Left cardiac atrium (tissue), 4 donors: Measurements from ENCODE around the gene ADRA1B. TPM values are rescaled to one million over a fixed set of nuclear protein-coding genes. Genes with fewer than 3 reads are reported as not detected.

ENCODE experiments used
- ATAC-seq, 2 donors: fragments of 200-7000 bp; cut with Tn5 transposase; one replicate each; pipeline ENCODE4 v1.9.1; 2020; ENCODE audit warnings: mild to moderate bottlenecking in 2 of 2, moderate library complexity in 2 of 2
- DNase-seq: peaks from one replicate; pipeline ENCODE4 v3.0.0-alpha.2; 2020
- intact Hi-C, 2 donors: fragments of 100-400 bp; cut with DNase I; formaldehyde crosslinking; loops; one replicate each; pipeline versions ENCODE4 v1.14.1 to v1.15.1; 2022 to 2023
- total RNA-seq, 2 donors: library from RNA; stranded (reverse); fragmentation: NEBNext Ultra II Directional; extraction: Animal tissue kit (Norgen Biotek cat#: 25700); gene quantifications; one replicate each; pipeline ENCODE4 v1.2.1, GENCODE V29; 2021
- donor health status: DM: no; HTN: yes; CAD: no.
- donor health status: DM: no; HTN: yes; CAD: no; lungs with severe emphysema.
- donor health status: DM: yes; HTN: yes; CAD: no.
- donor health status: Dilated cardiomyopathy.

Gene ADRA1B
- total RNA-seq, 2 donors from 2014 or later, result 1.8 to 2.9 TPM

DNA sequence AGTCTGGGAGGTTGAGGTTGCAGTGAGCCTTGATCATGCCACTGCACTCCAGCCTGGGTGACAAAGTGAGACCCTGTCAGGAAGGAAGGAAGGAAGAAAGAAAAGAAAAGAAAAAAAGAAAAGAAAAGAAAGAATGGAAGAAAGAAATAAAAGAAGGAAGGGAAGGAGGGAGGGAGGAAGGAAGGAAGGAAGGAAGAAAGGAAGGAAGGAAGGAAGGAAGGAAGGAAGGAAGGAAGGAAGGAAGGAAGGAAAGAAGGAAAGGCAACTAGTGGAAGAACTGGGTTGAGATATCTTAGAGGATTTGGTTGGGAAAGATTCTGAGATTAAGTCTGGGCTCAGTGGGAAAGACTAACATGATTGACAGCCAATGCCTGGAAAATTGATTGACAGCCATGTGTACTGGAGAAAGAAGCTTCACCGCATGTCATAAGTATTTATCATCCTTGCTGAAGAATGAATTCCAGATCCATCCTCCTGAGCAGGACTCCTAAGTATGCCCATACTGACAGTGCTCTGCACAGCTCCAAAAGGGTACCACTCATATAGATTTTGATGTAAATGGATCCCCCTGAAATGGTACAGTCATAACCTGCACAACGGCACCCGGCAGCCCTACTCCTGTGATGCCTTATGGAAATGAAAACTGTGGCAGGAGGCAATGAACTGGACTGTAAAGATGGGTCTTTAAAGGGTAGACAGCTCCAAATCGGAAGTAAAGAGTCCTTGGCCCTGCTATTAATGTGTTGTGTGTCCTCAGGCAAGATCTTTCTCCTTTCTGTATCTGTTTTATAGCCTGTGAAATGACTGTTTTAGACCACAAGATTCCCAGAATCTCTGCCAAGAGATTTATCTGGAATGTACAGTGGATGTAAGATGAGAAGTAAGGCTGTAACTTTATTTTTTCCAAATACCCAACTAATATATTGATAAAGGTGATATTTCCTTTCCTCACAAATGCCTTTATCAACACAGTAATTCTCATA, 16.9 kb upstream of the ADRA1B start:
- no peak for DNase-seq
- intact Hi-C loops, result no loop called here
- no peak for ATAC-seq

DNA sequence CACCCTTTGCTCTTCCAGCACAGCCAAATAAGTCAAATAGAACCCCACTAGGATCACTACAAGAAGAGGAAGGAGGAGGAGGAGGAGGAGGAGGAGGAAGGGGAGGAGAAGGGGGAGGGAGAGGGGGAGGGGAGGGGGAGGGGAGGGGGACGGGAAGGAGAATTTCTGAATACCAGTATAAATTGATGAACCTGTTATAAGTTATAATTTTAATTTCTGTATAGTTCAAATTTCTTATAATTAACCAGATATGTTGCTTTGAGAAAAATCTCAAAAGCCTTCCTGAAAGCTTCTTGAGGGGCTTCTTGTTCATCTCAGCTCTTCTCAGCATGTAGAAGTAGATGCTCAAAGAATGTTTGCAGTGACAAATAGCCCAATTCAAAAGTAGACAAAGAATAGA, 15.0 kb upstream of the ADRA1B start:
- no peak for ATAC-seq
- DNase-seq, result no peak
- intact Hi-C loops, result no loop called here

DNA sequence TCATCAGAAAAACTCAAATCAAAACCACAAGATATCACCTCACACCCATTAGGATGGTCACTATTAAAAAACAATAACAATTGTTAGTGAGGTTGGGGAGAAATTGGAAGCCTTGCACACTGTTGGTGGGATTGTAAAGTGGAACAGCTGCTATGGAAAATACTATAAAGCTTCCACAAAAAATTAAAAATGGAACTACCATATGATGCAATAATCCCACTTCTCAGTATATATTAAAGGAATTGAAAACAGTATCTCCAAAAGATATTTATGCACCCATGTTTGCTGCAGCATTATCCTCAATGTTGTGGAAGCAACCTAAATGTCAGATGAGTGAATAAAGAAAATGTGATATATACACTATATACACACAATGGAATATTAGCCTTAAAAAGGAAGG, 14.5 kb upstream of the ADRA1B start:
- intact Hi-C loops, result no loop called here
- no peak for DNase-seq
- no peak for ATAC-seq

DNA sequence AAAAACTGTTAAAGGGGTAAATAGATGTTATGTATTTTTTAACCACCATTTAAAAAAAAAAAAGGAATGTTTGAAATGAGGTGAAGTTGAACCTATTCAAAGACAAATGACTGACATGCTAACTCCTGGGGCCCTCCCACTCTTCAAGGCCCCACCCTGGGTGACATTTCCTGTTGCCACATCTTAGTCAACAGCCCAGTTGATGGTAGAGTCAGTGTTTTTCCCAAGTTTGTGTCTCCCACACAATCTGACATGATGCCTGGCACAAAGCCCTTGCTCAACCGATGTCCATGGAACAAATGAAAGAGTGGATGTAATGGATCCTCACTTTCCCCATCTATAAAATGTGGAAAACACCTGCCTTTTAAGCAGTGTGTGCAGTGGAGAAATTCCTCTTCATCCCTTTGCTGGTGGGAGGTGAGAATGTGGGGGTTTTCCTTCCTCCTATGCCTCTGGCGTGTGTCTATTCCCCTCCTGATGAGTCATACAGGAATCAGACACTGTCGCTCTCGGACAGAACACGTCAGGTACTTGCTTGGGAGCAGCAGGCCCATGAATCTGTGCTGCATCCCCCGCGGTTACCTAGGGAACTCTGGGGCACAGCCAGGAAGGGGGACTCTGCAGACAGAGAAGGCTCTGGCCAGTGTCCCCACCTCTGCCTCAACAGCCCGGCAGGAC, 13.7 kb upstream of the ADRA1B start:
- intact Hi-C loops, result no loop called here
- ATAC-seq, result no peak
- DNase-seq, result no peak

DNA sequence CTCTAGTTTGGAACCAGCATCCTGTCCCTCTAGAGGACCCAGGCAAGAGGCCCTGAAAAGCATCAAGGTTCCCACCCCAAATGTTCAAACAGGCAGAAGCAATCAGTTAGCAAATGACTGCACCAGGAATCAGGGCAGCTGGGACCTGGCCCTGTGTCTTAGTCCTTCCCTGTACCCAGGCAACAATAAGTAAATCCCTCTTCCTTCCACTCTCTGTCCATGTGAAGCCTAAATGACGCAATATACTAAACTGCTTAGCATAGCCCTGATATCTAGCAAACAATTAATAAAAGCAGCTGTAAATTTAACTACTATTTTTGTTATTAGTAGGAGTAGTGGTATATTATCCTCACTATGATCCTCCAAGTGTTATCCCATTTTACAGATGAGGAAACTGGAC, 13.2 kb upstream of the ADRA1B start:
- intact Hi-C loops, result no loop called here

DNA sequence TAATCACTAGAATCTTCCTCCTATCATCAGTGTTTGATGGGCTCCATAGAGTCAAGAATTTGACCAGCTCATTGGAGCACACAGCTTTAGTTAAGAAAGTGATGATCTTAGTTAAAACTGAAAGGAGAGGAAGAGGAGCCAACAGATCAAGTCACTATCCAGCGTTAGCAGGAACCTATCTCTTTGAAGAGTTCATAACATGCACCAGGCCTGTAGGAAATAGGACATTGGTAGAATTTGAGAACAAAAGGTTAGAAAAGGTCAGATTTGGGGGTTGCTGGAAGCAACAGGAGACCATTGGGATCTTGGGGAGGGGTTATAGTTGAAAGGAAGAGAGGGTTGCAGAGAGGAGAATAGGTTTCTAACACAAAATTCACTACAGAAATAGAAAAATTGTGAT, 11.4 kb upstream of the ADRA1B start:
- intact Hi-C loops, result no loop called here
- DNase-seq (no peak), ATAC-seq (no peak)

More for the DNA sequence above, 13.2 kb upstream of the ADRA1B start:
- ATAC-seq (no peak), DNase-seq (no peak)

DNA sequence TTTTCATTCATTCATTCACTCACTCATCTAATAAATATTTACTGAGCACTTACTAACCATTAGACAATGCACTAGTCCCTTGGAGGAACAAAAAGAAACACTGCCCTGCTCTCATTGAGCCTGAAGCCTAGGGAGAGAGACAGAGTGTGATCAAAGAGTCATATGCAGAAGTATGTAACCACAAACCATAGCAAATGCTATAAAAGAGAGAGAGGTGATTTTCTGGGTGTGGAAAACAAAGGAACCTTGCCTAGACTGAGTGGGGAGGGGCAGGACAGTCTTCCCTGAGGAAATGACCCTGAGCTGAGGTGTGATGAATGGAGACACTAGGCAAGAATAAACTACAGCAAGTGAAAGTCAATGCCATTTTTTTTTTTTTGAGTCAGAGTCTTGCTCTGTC, 10.8 kb upstream of the ADRA1B start:
- ATAC-seq, result no peak
- intact Hi-C loops, result no loop called here

DNA sequence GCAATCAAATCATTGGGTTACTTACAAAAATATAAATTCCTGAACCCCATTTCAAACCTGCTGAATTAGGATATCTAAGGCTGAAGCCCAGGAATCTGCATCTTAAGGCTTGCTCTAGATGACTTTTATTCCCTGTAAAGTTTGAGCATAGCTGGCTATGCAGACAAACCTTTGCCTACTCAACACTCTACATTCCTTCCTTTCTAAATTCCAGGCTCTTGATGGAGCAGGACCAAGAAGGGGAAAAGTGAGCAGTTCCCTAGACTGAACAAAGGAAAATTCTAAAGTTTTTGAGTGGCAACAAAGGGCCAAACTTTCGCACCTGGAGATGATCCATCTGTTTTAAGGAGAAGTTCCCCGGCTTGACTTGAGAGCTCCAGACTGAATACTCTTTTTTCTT, 9.8 kb upstream of the ADRA1B start:
- no peak for DNase-seq
- intact Hi-C loops, result no loop called here
- no peak for ATAC-seq

More for the DNA sequence above, 10.8 kb upstream of the ADRA1B start:
- no peak for DNase-seq

DNA sequence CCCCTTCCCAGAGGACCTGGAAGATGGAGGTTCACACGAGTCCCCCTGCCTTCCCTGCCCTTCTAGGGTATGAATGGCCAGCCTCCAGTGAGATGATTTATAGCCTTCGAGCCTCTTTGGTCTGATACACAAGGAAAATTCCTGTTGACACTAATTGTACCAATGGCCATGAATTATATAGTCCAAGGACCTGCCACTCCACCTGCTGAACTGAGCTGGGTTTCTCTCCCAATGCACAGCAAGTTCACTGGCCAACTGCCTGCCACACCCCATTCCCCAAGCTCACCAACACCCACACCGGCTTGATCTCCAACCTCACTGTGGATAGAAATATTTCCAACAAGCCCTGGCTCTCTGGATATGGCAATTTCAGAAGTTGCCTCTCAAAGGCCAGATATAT, 9.3 kb upstream of the ADRA1B start:
- ATAC-seq (no peak), DNase-seq (no peak)
- intact Hi-C loops, result no loop called here

DNA sequence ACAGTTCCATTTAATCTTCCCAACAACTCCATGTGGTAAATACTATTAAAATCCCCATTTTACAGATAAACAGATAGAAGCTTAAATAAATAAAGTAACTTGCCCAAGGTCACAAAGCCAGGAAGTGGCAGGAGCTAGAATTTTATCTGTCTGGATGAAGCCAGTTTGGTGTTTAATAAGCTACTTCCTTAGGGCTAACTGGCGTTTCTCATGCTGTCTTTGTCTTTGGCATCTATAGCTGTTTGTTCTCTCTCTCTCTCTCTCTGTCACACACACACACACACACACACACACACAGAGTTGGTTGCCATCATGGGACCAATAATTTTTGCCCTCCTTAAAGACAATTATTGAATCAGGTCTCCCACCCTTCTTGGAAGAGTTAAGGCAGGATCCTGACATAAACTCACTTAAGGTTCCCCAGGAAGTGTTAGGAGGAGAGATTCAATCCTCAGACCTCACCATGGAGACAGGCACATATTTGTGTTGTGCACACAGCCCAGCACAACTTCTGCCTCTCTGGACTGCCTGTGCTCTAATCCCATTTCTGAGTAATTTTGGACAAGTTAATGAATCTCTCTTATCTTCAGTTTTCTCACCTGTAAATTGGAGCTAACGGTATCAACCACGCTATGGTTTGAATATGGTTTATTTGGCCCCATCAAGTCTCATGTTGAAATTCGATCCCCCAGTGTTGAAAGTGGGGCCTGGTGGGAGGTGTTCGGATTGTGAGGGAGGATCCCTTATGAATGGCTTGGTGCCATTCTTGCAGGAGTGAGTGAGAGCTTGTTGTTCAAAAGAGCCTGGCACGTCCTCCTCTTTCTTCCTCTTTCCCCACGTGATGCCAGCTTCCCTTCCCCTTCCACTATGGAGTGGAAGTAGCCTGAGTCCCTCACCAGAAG, 8.3 kb upstream of the ADRA1B start:
- ATAC-seq (peak in 1 of 2 donors; percentile 58), DNase-seq (no peak)
- intact Hi-C loops, result no loop called here

DNA sequence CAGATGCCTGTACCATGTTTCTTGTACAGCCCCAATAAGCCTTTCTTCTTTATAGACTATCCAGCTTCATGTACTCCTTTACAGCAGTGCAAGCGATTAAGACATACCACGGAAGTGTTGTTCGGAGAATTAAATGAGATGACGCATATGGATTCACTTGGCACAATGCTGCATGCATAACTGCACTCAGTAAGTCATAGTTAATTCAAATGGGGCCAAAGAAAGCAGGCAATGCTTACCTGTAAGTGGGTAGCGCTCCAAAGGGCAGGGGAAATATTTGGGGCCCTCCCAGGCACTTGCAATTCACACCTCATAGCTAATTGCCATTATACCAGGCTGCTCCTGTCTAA, 7.7 kb upstream of the ADRA1B start:
- ATAC-seq (peak in 1 of 2 donors; percentile 71), DNase-seq (no peak)
- intact Hi-C loops, result no loop called here

DNA sequence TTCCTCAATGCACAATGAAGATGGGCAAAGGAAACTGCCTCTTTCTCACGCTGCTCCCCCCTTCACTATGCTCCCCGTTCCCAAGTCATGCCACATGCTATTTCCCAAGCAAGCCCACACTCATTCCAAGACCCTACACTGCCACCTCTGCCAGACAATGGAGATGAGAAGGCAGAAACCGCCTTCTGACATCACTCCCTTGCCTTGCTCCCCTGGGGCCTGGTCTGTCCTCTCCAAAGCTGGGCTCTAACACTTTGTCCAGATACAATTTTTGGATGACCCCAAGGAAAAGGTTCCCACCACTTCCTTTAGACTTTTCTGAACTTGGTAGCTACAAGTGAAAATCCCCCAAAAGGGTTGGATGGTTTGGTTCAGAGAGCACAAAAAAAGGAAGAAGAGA, 7.2 kb upstream of the ADRA1B start:
- DNase-seq (no peak), ATAC-seq (no peak)
- intact Hi-C loops, result no loop called here

DNA sequence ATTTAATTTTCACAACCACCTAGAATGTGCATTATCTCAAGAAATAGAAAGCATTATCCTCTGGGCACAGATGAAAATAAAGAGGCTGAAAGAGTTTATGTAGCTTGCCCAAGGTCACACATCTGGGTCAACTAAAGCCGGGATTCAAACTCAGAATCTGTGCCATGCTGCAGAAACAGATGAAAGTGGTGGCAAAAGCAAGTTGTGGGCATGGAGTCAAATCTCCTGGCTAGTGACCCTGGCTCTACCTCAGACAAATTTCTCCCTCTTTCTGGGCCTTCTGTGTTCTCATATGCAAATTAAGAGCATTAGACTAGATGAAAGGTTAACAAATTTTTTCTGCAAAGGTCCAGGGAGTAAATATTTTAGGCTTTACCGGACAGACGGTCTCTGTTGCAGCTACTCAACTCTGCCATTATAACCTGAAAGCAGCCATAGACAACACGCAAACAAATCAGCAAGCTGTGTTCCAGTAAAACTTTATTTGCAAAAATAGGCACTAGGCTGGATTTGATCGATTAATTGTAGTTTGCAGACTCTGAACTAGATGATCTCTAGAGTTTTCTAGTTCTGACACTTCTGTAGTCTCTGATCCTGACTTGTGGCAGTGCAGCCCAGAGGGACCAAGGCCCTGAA, 6.0 kb upstream of the ADRA1B start:
- DNase-seq (no peak), ATAC-seq (no peak)
- intact Hi-C loops, result loop anchor here in 1 of 2 donors (10.0 kb wide), 2 partner anchors 126 to 396 kb away; no protein-coding TSS in a partner anchor

DNA sequence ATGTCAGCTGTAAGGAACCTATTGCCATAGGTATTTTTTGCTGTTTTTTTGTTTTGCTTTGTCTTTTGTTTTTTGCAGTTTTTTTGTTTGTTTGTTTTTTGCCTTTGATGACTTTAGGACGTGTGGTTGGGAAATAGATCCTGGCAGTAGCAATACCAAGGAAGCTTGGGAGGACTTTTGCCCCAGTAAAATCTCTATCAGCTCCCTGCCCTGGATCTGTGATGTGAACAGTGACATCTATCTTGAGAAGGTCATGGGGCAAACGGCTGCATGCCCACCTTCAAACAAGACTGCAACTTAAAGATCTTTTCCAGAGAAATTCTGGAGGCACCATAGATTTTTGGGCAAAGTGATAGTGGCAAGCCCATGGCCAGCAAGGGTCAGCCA, 5.4 kb upstream of the ADRA1B start:
- intact Hi-C loops, result loop anchor here in 1 of 2 donors (10.0 kb wide), 2 partner anchors 126 to 396 kb away; no protein-coding TSS in a partner anchor
- ATAC-seq (no peak), DNase-seq (no peak)

DNA sequence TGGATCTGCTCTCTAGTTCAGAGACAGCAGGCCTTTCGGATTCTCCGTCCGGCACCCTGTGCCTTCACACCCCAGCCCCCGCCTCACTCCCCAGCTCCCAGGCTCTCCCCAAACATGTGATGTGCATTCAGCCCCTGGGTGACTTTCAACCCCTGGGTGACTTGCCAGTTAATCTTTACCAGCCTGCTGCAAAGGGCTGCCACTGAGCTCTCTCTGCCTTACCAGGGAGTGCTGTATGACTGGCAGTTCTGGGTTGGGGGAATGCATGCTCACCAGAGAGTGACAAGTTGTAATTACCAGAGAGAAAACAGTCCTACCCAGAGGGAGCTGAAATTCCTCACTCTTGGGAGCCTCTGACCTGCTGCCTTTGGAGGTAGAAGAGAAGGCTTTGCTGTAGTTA, 4.9 kb upstream of the ADRA1B start:
- ATAC-seq, result no peak
- no peak for DNase-seq
- intact Hi-C loops, result loop anchor here in 1 of 2 donors (10.0 kb wide), 2 partner anchors 127 to 397 kb away; no protein-coding TSS in a partner anchor

DNA sequence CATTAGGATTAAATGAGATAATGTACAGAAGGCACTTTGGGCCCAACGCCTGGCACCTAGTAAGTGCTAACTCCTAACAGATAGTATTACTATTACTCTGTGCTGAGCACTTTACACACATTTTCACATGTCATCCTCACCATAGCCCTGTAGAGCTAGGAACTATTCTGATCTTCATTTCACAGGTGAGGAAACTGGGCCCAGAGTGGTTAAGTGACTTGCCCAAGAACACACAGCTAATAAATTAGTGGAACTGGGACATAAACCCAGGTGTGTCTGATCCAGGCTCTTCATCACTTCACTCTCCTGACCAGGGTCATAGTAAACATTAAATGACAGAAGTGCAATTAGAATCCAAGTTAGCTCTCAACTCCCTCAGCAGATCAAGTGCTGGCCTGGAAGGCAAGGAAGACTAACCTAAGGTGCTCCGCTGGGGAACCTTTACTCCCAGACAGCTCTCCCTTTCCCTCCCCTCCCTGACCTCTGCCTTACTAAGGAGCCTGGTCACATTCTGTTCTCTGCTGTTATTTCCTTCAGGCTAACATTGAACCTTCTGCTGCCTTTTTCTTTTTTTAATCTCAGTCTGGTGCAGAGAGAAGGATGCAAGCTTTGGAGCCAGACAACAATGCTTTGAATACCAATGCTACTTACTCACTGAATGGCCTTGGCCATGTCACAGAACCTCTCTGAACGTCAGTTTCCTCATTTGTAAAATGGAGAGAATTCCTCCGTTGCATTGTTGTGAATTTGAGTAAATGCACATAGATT, 4.1 kb upstream of the ADRA1B start:
- intact Hi-C loops, result loop anchor here in 1 of 2 donors (10.0 kb wide), 2 partner anchors 127 to 397 kb away; no protein-coding TSS in a partner anchor
- ATAC-seq, result peak in 1 of 2 donors; percentile 2
- DNase-seq, result no peak

DNA sequence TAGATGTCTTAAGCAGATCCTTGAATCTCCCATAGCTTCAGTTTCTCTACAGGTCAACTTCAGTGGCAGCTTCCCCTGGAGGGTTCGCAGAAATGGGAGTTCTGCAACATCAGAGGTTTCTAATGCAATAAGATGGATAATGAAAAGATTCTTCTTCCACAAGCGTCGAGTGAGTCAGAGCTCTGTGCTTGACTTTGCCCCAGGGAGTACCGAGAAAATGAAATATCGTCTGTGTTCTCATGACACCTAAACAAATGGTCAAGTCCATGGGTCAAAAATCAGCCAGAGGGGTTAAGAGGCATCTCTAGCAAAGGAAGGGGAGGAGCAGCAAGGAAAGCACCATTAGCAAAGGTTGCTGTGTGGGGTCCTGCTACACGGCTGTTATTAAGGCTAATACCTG, 3.2 kb upstream of the ADRA1B start:
- ATAC-seq (peak in 1 of 2 donors; percentile 45), DNase-seq (no peak)
- intact Hi-C loops, result loop anchor here in 1 of 2 donors (10.0 kb wide), 2 partner anchors 128 to 398 kb away; no protein-coding TSS in a partner anchor

DNA sequence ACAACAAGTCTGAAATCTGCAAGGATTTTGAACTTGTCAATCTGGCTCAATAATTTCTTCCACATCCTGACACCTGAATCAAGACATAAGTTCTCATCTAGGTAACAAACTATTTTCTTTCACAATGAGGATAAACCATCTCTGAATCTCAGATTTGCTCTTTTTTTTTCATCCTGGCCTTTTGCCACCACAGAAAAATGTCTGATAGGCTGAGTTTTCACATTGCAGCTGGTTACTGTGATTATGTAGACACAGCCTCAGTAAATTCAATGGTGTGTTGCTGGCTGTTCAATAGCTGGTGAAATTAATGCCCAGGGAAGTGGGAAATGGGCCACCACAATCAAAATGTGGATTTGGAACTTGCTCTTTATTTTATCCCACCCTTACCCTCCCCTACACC, 2.8 kb upstream of the ADRA1B start:
- intact Hi-C loops, result loop anchor here in 1 of 2 donors (10.0 kb wide), 2 partner anchors 129 to 399 kb away; no protein-coding TSS in a partner anchor
- ATAC-seq, result no peak

More for the DNA sequence above, 2.8 kb upstream of the ADRA1B start:
- DNase-seq, result no peak
